GM10847 (cell line): Measurements from ENCODE around the gene KCNIP4.

Experiments
- POLR2A ChIP-seq: IDR thresholded peaks from 2 replicates; pipeline ENCODE4 v1.6.1; 2011; ENCODE audit not compliant: insufficient read length; ENCODE audit errors: extremely low read depth

Gene KCNIP4

DNA sequence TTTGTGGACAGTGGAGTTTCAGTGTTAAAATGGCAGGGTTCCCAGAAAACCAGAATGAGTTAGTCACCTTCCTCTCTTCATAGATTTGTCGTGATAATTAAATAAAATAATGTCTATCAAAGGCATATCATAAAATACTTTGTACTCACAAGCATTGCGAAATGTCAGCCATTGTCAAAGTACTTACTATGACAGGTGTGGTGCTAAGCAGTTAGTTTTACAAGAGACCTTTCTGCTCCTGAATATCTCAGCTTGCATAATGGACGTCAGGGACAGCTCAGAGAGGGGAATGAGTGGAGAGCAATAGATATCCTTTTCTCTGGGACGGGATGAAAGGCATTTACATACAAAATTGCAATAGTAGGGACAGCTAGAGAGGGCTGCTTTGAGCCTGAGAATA, 560.9 kb downstream of the KCNIP4 start:
- TF ChIP-seq POLR2A, result no peak

DNA sequence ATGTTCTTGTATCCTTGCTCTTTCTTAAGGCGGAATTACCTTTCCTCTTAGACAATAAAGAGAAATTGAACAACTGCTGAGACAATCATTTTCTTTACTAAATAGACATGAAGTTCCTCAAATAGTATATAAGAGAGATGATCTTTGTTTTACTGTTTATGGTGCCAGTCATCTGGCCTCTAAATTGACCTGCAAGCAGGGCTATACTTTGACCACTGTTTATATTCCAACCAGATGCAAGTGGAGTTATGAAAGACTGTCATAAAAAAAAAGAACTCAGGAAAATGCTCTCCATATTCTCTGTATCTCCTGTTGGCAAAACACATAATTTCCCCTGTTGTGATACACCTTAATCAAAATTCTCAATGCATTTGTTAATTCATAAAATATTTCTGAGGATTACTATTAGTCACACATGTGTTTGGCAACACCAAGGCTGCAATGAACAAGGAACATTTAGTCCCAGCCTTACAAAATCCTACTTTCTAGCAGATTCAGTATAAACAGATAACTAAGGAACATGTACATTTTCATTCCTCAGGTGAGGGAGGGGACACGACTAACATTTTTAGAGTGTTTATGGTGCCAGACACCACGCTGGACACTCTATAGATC, 562.3 kb downstream of the KCNIP4 start:
- TF ChIP-seq POLR2A, result no peak

DNA sequence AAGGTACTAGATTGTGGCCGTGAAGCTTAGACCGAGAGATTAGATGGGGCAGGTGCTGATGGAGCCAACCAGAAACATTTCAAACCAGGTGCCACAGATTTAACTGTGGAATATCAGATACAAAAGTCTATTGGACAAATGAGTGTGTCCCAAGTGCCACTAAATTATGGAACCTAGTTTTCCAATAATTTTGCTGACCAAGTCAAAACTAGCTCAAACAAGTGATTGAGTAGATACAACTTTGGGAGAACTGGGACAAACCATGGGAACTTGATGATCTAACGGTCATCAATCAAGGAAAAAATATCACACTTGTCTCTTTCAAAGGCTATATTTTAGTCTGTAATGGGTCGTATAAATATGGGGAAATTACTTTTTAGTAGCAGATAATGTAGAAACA, 562.9 kb downstream of the KCNIP4 start:
- TF ChIP-seq POLR2A, result no peak

DNA sequence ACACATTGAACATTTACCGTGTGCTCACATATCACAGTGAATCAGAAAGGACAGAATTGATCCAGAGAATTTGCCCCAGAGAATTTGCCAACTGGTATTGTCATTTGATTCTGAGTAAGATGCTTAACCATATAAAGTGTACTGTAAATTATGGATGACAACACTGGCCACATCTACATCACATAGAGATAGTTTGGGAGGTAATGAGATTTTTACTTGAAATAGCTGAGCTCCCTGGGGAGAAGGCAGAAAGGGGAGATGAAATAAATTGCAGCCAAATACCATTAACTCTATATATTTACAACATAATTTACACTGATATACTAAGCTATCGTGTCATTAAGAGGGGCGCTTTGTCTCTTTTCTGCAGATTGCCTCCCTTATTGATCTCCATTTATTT, 564.0 kb downstream of the KCNIP4 start:
- no peak for TF ChIP-seq POLR2A

DNA sequence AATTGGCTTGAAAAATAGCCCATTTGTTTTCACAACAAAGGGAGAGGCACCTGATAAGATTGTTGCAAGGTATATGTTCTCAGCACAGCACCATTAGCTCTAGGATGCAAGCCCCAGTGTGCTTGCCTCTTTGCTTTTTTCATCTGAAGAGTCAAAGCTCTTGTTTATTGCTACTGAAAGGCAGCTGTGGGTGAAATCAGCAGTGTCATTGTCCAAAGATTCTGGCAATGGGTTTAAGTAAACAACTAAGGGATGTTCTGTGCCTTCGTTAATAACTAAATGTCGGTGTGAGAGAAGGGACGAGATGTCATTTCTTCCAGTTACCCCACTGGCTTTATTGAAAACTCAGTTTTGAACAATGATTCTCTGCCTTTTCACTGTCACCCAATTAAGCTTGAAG, 567.7 kb downstream of the KCNIP4 start:
- TF ChIP-seq POLR2A, result no peak

DNA sequence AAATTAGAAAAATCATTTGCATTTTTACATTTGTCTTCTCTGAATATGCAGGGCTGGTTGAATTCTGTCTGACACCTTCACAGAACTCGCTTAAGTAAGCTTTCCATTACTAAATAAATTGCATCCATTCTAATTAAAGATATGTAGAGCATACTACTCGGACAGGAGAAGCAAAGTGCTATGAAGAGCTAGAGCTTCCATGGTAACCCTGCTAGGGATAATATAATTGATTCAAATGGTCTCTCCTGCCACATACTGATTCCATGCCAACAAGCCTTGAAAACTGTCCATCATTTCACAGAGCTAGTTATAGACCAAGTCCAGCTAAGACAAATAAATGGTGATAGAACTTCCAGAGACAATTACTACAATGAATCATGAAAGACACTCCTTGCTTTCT, 571.5 kb downstream of the KCNIP4 start:
- TF ChIP-seq POLR2A, result no peak

DNA sequence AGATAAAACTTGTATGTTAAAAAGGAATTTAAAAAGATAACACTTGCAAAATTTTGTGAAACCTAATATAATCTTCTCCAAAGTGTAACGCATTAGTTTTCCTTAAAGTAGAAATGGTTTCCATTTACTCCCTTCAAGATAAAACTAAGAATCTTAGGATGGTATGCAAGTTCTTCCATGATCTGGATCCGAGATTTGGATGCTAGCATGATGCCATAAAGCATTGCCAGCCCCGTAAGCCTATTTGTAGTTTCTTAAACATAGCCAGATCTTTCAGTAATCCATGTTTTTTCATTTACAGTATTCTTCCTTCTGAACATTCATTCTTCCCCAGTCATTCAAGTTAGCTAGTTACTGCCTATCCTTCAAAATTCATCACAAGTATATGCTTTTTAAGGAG, 572.4 kb downstream of the KCNIP4 start:
- TF ChIP-seq POLR2A, result no peak

GRCh38 chr4:21374641-21375368, 573.8 kb downstream of the KCNIP4 start:
- TF ChIP-seq POLR2A, result no peak

- no peak for TF ChIP-seq POLR2A
Measured at GRCh38 chr4:21367567-21367966, 581.0 kb downstream of the KCNIP4 start.

DNA sequence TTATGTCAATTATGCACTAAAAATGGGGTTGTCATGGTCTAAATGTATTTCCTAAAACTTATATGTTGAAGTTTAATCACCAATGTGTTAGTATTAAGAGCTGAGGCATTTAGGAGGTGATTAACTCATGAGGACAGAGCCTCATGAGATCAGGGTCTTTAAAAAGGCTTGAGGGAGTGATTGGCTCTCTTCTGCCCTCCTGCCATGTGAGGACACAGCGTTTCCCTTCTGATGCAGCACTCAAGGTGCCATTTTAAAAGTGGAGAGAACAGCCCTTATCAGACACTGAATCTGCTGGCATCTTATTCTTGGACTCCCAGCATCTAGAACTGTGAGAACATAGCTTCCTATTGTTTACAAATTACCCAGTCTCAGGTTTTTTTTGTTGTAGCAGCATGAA, 581.7 kb downstream of the KCNIP4 start:
- no peak for TF ChIP-seq POLR2A

GRCh38 chr4:21366312-21366711, 582.3 kb downstream of the KCNIP4 start:
- no peak for TF ChIP-seq POLR2A

- TF ChIP-seq POLR2A, result no peak
Measured at GRCh38 chr4:21363701-21364100, 584.9 kb downstream of the KCNIP4 start.

DNA sequence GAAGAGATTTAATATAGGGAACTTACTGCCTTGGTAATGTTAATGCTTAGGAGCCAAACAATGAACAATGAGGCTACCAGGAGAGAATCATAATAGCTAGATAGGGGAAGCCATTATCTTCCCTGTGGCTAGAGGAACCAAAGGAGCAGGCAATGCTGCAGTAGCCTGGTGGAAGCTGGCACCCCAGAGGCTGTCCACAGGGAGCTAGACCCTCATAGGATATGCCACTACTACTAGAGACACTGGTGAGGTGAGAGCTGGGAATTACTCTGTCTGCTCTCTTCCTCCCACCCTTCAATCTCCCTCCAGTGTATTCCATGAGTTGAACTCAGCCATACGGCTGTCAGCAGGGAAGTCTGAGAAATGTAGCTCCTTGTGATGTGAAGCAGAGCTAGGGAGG, 601.4 kb downstream of the KCNIP4 start:
- no peak for TF ChIP-seq POLR2A

- no peak for TF ChIP-seq POLR2A
Measured at GRCh38 chr4:21327976-21328700, 620.4 kb downstream of the KCNIP4 start.

DNA sequence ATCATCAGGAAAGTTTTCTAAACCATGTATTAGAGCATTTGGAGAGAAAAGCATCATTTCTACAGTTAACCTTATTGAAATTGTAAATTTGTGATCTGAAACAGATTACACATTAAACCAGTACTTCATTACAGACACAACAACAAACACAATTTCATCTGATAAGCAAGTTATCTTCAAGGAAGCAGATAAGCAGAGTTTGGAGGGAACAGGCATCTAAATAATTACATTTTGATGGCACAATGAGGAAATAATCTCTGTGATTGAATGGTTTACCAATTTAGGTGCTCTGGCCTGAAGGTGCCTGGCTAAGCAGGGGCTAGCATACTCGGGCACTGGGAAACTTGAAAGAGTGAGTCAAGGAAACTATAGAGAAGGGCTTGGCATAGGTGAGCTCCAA, 628.5 kb downstream of the KCNIP4 start:
- TF ChIP-seq POLR2A, result no peak

- no peak for TF ChIP-seq POLR2A
Measured at GRCh38 chr4:21307709-21308108, 640.9 kb downstream of the KCNIP4 start.
